Neuronal stem cell (in vitro differentiated cells): ENCODE results near the gene WDR20.

ENCODE experiments used
- DNase-seq: peaks from one replicate; pipeline ENCODE4 v3.0.0-alpha.2; 2013; ENCODE audit warnings: low spot score
- H2AFZ ChIP-seq: one replicate; pipeline ENCODE4 v1.6.1; 2013; ENCODE audit warnings: mild to moderate bottlenecking, low read length, inconsistent platforms
- H2AK5ac ChIP-seq: 2 replicates; pipeline ENCODE4 v1.6.1; 2013; ENCODE audit warnings: low read depth, mild to moderate bottlenecking, inconsistent platforms, low read length, moderate library complexity, mixed read lengths
- H2BK120ac ChIP-seq: 2 replicates; pipeline ENCODE4 v1.6.1; 2013; ENCODE audit warnings: low read depth, mild to moderate bottlenecking, inconsistent platforms, low read length, moderate library complexity, mixed read lengths
- H2BK12ac ChIP-seq: one replicate; pipeline ENCODE4 v1.6.1; 2013; ENCODE audit warnings: low read length, inconsistent platforms
- H2BK15ac ChIP-seq: 2 replicates; pipeline ENCODE4 v1.6.1; 2013; ENCODE audit warnings: mild to moderate bottlenecking, low read length, inconsistent platforms, mixed read lengths
- H2BK5ac ChIP-seq: one replicate; pipeline ENCODE4 v1.6.1; 2013; ENCODE audit warnings: inconsistent platforms, mild to moderate bottlenecking, low read length, moderate library complexity
- H3K14ac ChIP-seq: one replicate; pipeline ENCODE4 v1.6.1; 2013; ENCODE audit warnings: low read length, inconsistent platforms
- H3K18ac ChIP-seq: 2 replicates; pipeline ENCODE4 v1.6.1; 2013; ENCODE audit warnings: low read length, inconsistent platforms
- H3K23ac ChIP-seq: 2 replicates; pipeline ENCODE4 v1.6.1; 2013; ENCODE audit warnings: low read depth, mild to moderate bottlenecking, mixed read lengths, low read length, inconsistent platforms; ENCODE audit not compliant: poor library complexity
- H3K27ac ChIP-seq: replicated peaks from 3 replicates; pipeline ENCODE4 v1.5.1; 2013; ENCODE audit warnings: low read length, inconsistent platforms
- H3K27me3 ChIP-seq, 3 experiments: 2 replicates each; pipeline ENCODE4 v1.6.1; 2013; ENCODE audit warnings: low read length in 3 of 3, mild to moderate bottlenecking in 2 of 3, inconsistent platforms in 1 of 3, low read depth in 1 of 3, mixed read lengths in 1 of 3, moderate library complexity in 1 of 3; ENCODE audit not compliant: control insufficient read depth in 3 of 3, insufficient read depth in 3 of 3
- H3K36me3 ChIP-seq, 2 donors: replicated peaks in 1 of 2; 2 replicates each; pipeline ENCODE4 v1.6.1; 2013; ENCODE audit warnings: low read length in 2 of 2; ENCODE audit not compliant: control insufficient read depth in 2 of 2, insufficient read depth in 2 of 2
- H3K4ac ChIP-seq: 2 replicates; pipeline ENCODE4 v1.6.1; 2013; ENCODE audit warnings: inconsistent platforms, mild to moderate bottlenecking, low read length, moderate library complexity
- H3K4me1 ChIP-seq, 2 donors: 1 replicate in 1 of 2; 2 replicates in 1 of 2; pipeline ENCODE4 v1.6.1; 2013; ENCODE audit warnings: low read length in 2 of 2, low read depth in 1 of 2; ENCODE audit not compliant: control insufficient read depth in 2 of 2, insufficient read depth in 1 of 2
- H3K4me2 ChIP-seq: one replicate; pipeline ENCODE4 v1.6.1; 2013; ENCODE audit warnings: mild to moderate bottlenecking, low read length, inconsistent platforms; ENCODE audit not compliant: insufficient read depth, poor library complexity, severe bottlenecking
- H3K4me3 ChIP-seq, 2 donors: 2 replicates each; pipeline ENCODE4 v1.5.1; 2013; ENCODE audit warnings: low read length in 2 of 2, mild to moderate bottlenecking in 2 of 2, inconsistent platforms in 1 of 2, moderate library complexity in 1 of 2
- H3K79me1 ChIP-seq: one replicate; pipeline ENCODE4 v1.6.1; 2013; ENCODE audit warnings: low read depth, mild to moderate bottlenecking, inconsistent platforms, low read length, moderate library complexity
- H3K9ac ChIP-seq: one replicate; pipeline ENCODE4 v1.6.1; 2013; ENCODE audit warnings: mild to moderate bottlenecking, low read depth, low read length, inconsistent platforms; ENCODE audit not compliant: poor library complexity
- H3K9me3 ChIP-seq, 2 donors: replicated peaks in 1 of 2; 2 replicates each; pipeline versions ENCODE3 to v1.6.1; 2013; ENCODE audit warnings: low read length in 2 of 2, mild to moderate bottlenecking in 2 of 2, inconsistent platforms in 1 of 2, low read depth in 1 of 2, mixed read lengths in 1 of 2, moderate library complexity in 1 of 2; ENCODE audit not compliant: control insufficient read depth in 2 of 2, insufficient read depth in 1 of 2
- H4K8ac ChIP-seq: one replicate; pipeline ENCODE4 v1.6.1; 2013; ENCODE audit warnings: low read depth, mild to moderate bottlenecking, inconsistent platforms, low read length, moderate library complexity
- H4K91ac ChIP-seq: one replicate; pipeline ENCODE4 v1.6.1; 2013; ENCODE audit warnings: low read length, low read depth, mild to moderate bottlenecking, inconsistent platforms; ENCODE audit not compliant: poor library complexity
- WGBS, 2 donors: extraction: QIAGEN DNeasy Blood & Tissue Kit; methylation state at CpG; one replicate each; pipeline ENCODE4 v1.1.7; 2013; ENCODE audit warnings: missing lambda C conversion rate in 2 of 2, mixed read lengths in 1 of 2; ENCODE audit not compliant: insufficient read length in 2 of 2, insufficient replicate concordance in 1 of 2; ENCODE audit errors: extremely low coverage in 2 of 2; 5-methylcytosine and 5-hydroxymethylcytosine counted together

WDR20 gene

DNA sequence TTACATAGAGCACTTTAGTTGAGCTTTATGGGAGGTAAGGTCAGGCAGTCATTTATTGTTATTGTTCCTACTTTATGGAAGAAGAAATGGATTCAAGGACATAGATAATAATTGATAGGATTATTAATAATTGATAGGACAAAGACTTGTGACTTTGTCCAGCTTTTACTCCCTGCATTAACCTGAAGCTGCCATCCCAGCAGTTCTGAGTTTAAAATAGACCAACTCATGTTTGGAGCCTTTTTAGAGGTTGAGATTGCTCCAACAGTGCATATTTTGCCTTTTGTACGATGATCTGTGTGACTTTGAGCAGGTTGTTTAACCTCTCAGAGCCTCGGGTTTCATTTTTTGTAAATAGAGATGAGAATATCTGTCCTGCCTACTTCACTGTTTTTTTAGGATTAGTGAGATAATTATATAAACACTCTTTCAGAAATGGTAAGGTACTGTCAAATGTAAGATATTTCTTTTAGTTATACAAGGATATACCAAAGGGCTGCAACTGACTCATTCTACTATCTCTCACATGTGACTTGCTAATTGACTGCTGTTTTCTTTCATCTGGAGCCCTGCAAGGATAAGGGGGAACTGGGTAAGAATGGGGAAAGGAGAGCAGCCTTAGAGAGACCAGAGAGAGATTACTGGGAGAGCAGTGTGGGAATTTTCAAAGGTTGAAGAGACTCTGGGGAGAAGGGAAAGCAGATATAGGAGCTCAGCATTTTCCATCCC, 15.3 kb downstream of the WDR20 start:
- no peak overlapping the region for H2BK120ac ChIP-seq
- no peak overlapping the region for H2BK12ac ChIP-seq
- H3K18ac ChIP-seq: no peak overlapping the region
- no CpG with 5 or more reads among the region's 2 CpGs for WGBS, 2 donors
- no peak overlapping the region for H2AK5ac ChIP-seq
- no peak overlapping the region for H2AFZ ChIP-seq
- H3K27me3 ChIP-seq: no peaks in the 10 kb centered on the region
- H3K4me1 ChIP-seq: no peaks in the 10 kb centered on the region
- no peak overlapping the region for H4K8ac ChIP-seq
- no peak overlapping the region for H2BK15ac ChIP-seq
- no peak overlapping the region for H3K4me3 ChIP-seq
- no peak overlapping the region for H3K9ac ChIP-seq
- H3K23ac ChIP-seq: no peak overlapping the region
- H3K27ac ChIP-seq: peak overlapping the region; percentile 8
- H3K4ac ChIP-seq: no peak overlapping the region
- no peak overlapping the region for H4K91ac ChIP-seq
- no peak overlapping the region for H3K14ac ChIP-seq
- peaks cover 0 to 2% of the 10 kb centered on the region in 2 donors for H3K9me3 ChIP-seq
- H3K36me3 ChIP-seq: peaks cover 0 to 29% of the 10 kb centered on the region in 2 donors
- no peak overlapping the region for H3K4me2 ChIP-seq
- no peak overlapping the region for H2BK5ac ChIP-seq
- peak; percentile 11 for DNase-seq
- H3K79me1 ChIP-seq: peaks cover 2% of the 10 kb centered on the region

DNA sequence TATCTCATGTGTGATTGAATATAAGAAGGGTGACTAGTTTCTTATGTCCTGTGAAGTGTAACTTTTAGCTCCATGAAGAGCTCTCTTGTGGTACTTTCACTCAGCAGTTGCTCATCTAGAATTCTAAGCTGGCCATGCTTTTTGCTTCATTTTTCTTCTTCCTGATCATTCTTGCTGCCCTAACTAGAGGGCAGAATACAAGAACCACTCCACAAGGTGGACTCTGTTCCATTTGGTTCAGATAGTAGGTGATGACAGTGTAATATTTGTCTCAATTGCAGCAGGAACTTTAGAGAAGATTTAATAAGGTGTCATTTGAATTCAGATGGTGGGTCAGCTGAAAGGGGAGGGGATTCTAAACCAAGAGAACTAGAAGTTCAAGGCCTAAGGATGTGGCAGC, 17.6 kb downstream of the WDR20 start:
- peaks cover 0 to 20% of the 10 kb centered on the region in 2 donors for H3K36me3 ChIP-seq
- H3K9ac ChIP-seq: no peak overlapping the region
- H3K23ac ChIP-seq: no peak overlapping the region
- no peak overlapping the region for H2BK120ac ChIP-seq
- no peak overlapping the region for H2BK15ac ChIP-seq
- H2BK5ac ChIP-seq: no peak overlapping the region
- H4K8ac ChIP-seq: no peak overlapping the region
- no peak overlapping the region for H3K18ac ChIP-seq
- no peak overlapping the region for H4K91ac ChIP-seq
- H2AFZ ChIP-seq: no peak overlapping the region
- H3K4ac ChIP-seq: no peak overlapping the region
- no peaks in the 10 kb centered on the region for H3K4me1 ChIP-seq
- H3K27ac ChIP-seq: no peak overlapping the region
- peaks cover 2% of the 10 kb centered on the region for H3K79me1 ChIP-seq
- H3K27me3 ChIP-seq: no peaks in the 10 kb centered on the region
- peaks cover 0 to 2% of the 10 kb centered on the region in 2 donors for H3K9me3 ChIP-seq
- no peak overlapping the region for H3K14ac ChIP-seq
- H3K4me3 ChIP-seq: no peak overlapping the region
- DNase-seq: no peak
- no peak overlapping the region for H3K4me2 ChIP-seq
- no peak overlapping the region for H2BK12ac ChIP-seq
- H2AK5ac ChIP-seq: no peak overlapping the region

DNA sequence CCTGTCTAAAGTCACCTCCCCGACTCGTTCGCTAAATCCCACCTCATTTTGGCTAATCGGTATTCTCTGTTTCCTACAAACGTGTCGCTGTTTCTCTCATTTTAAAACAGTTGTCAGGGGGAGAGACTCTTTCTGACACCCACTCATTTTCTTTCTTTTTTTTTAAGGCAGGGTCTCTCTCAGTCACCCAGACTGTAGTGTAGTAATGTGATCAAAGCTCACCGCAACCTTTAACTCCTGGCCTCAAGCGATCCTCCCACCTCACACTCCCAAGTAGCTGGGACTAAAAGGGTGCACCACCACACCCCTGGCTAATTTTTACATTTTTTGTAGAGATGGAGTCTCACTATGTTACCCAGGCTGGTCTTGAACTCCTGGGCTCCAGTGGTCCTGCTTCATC, 19.1 kb downstream of the WDR20 start:
- Histone ChIP-seq H3K18ac (no peak overlapping the region), H3K23ac (no peak overlapping the region), H3K9me3 (no peaks in the 10 kb centered on the region), H3K27ac (no peak overlapping the region), H3K4ac (no peak overlapping the region), H3K36me3 (peaks cover 0 to 22% of the 10 kb centered on the region in 2 donors), H3K4me1 (no peaks in the 10 kb centered on the region), H2BK15ac (no peak overlapping the region), H4K8ac (no peak overlapping the region), H3K4me2 (no peak overlapping the region), H2AFZ (no peak overlapping the region), H3K27me3 (no peaks in the 10 kb centered on the region), H2BK5ac (no peak overlapping the region), H2AK5ac (no peak overlapping the region), H3K79me1 (peaks cover 2% of the 10 kb centered on the region), H3K4me3 (no peak overlapping the region), H4K91ac (no peak overlapping the region), H3K9ac (no peak overlapping the region), H2BK120ac (no peak overlapping the region), H3K14ac (no peak overlapping the region), H2BK12ac (no peak overlapping the region)
- DNase-seq: no peak
- no CpG with 5 or more reads among the region's 8 CpGs for WGBS, 2 donors

DNA sequence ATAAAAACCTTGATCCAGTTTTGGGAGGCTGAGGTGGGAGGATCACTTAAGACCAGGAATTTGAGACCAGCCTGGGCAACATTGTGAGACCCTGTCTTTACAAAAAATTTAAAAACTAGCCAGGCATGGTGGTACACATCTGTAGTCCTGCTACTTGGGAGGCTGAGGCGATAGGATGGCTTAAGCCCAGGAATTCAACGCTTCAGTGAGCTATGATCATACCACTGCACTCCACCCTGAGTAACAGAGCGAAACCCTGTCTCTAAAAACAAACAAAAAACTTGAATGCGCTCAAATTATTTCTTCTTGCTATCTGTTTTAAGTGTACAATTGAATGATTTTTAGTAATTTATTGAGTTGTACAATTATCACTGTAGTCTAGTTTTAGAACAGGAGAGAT, 20.1 kb downstream of the WDR20 start:
- Histone ChIP-seq H3K4me3 (no peak overlapping the region), H3K14ac (no peak overlapping the region), H2BK5ac (no peak overlapping the region), H2BK12ac (no peak overlapping the region), H3K4me2 (no peak overlapping the region), H2AK5ac (no peak overlapping the region), H4K91ac (no peak overlapping the region), H3K4me1 (no peaks in the 10 kb centered on the region), H2BK15ac (no peak overlapping the region), H3K23ac (no peak overlapping the region), H3K27me3 (no peaks in the 10 kb centered on the region), H3K18ac (no peak overlapping the region), H3K4ac (no peak overlapping the region), H3K9ac (no peak overlapping the region), H3K27ac (no peak overlapping the region), H4K8ac (no peak overlapping the region), H2BK120ac (no peak overlapping the region), H3K9me3 (no peaks in the 10 kb centered on the region), H3K79me1 (peaks cover 2% of the 10 kb centered on the region), H3K36me3 (peaks cover 0 to 16% of the 10 kb centered on the region in 2 donors), H2AFZ (no peak overlapping the region)
- DNase-seq: no peak
- WGBS, 2 donors: no CpG with 5 or more reads among the region's 4 CpGs
